Lung (tissue), 12 donors: ENCODE data around the gene PCP2. TPM values are rescaled to one million over a fixed set of nuclear protein-coding genes. Genes with fewer than 3 reads are reported as not detected.

Experiments used
- ATAC-seq: fragments of 200-7000 bp; cut with Tn5 transposase; one replicate; pipeline ENCODE4 v1.9.1; 2020; ENCODE audit warnings: moderate number of reproducible peaks; ENCODE audit not compliant: insufficient read depth, low FRiP score
- DNase-seq, 3 donors: peaks; one replicate each; pipeline ENCODE4 v3.0.0-alpha.2; 2013 to 2017
- H3K27ac ChIP-seq, 2 donors: one replicate each; pipeline ENCODE4 v1.5.1; 2013; ENCODE audit warnings: mild to moderate bottlenecking in 2 of 2, moderate library complexity in 2 of 2, control low read depth in 1 of 2, inconsistent platforms in 1 of 2, low read depth in 1 of 2, low read length in 1 of 2
- H3K27me3 ChIP-seq, 3 donors: one replicate each; pipeline ENCODE4 v1.5.1; 2013; ENCODE audit warnings: low read length in 2 of 3; ENCODE audit not compliant: control insufficient read depth in 3 of 3, insufficient read depth in 3 of 3
- H3K36me3 ChIP-seq, 4 donors: one replicate each; pipeline ENCODE4 v1.5.1; 2013; ENCODE audit warnings: low read length in 4 of 4, mild to moderate bottlenecking in 1 of 4, moderate library complexity in 1 of 4; ENCODE audit not compliant: control insufficient read depth in 4 of 4, insufficient read depth in 4 of 4
- H3K4me1 ChIP-seq, 5 donors: one replicate each; pipeline ENCODE4 v1.5.1; 2013; ENCODE audit warnings: low read length in 5 of 5, mild to moderate bottlenecking in 2 of 5, moderate library complexity in 1 of 5; ENCODE audit not compliant: control insufficient read depth in 5 of 5, insufficient read depth in 5 of 5
- H3K4me3 ChIP-seq: one replicate; pipeline ENCODE4 v1.5.1; 2013; ENCODE audit warnings: mild to moderate bottlenecking, control low read depth, moderate library complexity
- H3K9ac ChIP-seq, 2 donors: one replicate each; pipeline ENCODE4 v1.5.1; 2013; ENCODE audit warnings: low read length in 2 of 2, control low read depth in 1 of 2; ENCODE audit not compliant: insufficient read depth in 1 of 2
- H3K9me3 ChIP-seq, 4 donors: one replicate each; pipeline ENCODE4 v1.5.1; 2013; ENCODE audit warnings: low read length in 3 of 4, mild to moderate bottlenecking in 1 of 4, moderate library complexity in 1 of 4; ENCODE audit not compliant: control insufficient read depth in 4 of 4, insufficient read depth in 3 of 4
- CTCF ChIP-seq: IDR thresholded peaks from 2 replicates; pipeline ENCODE4 v1.5.1; 2012; ENCODE audit warnings: mild to moderate bottlenecking; ENCODE audit errors: control extremely low read depth, extremely low read depth
- WGBS, 2 donors: extraction: QIAGEN DNeasy Blood & Tissue Kit; methylation state at CpG; one replicate each; pipeline ENCODE4 v1.1.7; 2013; 5-methylcytosine and 5-hydroxymethylcytosine counted together
- polyA plus RNA-seq, 2 donors: library from polyadenylated mRNA; stranded (reverse); fragments of 200-250 nt; gene quantifications; one replicate each; pipeline ENCODE4 v1.2.1, GENCODE V29; 2013
- total RNA-seq, 2 donors: library from RNA; depleted of rRNA in 1 of 2; stranded (reverse); fragments of >200 nt in 1 of 2; gene quantifications; one replicate each; pipeline ENCODE4 v1.2.1, GENCODE V29; 2014 to 2021
- donor health status: control.
- donor health status: control.
- donor health status: Bipolar disorder and iron deficiency.
- donor health status: healthy.
- donor health status: DM: yes; HTN: yes; CAD: no.

The PCP2 gene
- total and polyA plus RNA-seq, 4 donors, result 0.60 to 4.4 (median 1.9) TPM

- no peak for DNase-seq
- Histone ChIP-seq H3K9me3 (peaks cover 0 to 2% (median 0%) of the 10 kb centered on the region in 4 donors), H3K4me1 (peaks cover 0 to 14% (median 2%) of the 10 kb centered on the region in 5 donors), H3K36me3 (peaks cover 0 to 12% (median 3%) of the 10 kb centered on the region in 4 donors), H3K27ac (no peak overlapping the region), H3K4me3 (no peak overlapping the region), H3K9ac (no peak overlapping the region), H3K27me3 (peaks cover 0 to 3% (median 0%) of the 10 kb centered on the region in 3 donors)
- ATAC-seq, result no peak
- WGBS, 2 donors, result 51 to 63% methylated on average over 6 of the region's 6 CpGs
- TF ChIP-seq CTCF, result no peak
Observed at GRCh38 chr19:7635670-7636069, 2.2 kb upstream of the PCP2 start.

- WGBS, 2 donors, result 93 to 95% methylated on average over 40 of the region's 40 CpGs
- DNase-seq (no peak), ATAC-seq (no peak)
- TF ChIP-seq CTCF, result no peak
- peaks cover 0 to 3% (median 0%) of the 10 kb centered on the region in 3 donors for H3K27me3 ChIP-seq
- H3K27ac ChIP-seq, result no peak overlapping the region
- H3K4me3 ChIP-seq, result no peak overlapping the region
- peaks cover 7 to 22% (median 12%) of the 10 kb centered on the region in 5 donors for H3K4me1 ChIP-seq
- H3K9ac ChIP-seq, result no peak overlapping the region
- no peaks in the 10 kb centered on the region for H3K9me3 ChIP-seq
- H3K36me3 ChIP-seq, result peaks cover 0 to 10% (median 2%) of the 10 kb centered on the region in 4 donors
Observed at GRCh38 chr19:7632340-7633203, 947 bp downstream of the PCP2 start.

GRCh38 chr19:7631577-7631976 lies 1.9 kb downstream of the PCP2 start:
- no peak for TF ChIP-seq CTCF
- H3K9ac ChIP-seq, result no peak overlapping the region
- no peak overlapping the region for H3K4me3 ChIP-seq
- no peak for DNase-seq
- H3K27me3 ChIP-seq, result peaks cover 0 to 3% (median 0%) of the 10 kb centered on the region in 3 donors
- peaks cover 7 to 21% (median 12%) of the 10 kb centered on the region in 5 donors for H3K4me1 ChIP-seq
- H3K27ac ChIP-seq, result no peak overlapping the region
- no peak for ATAC-seq
- 94 to 98% methylated on average over 12 of the region's 12 CpGs for WGBS, 2 donors
- peaks cover 0 to 18% (median 7%) of the 10 kb centered on the region in 4 donors for H3K36me3 ChIP-seq
- H3K9me3 ChIP-seq, result no peaks in the 10 kb centered on the region
